Kidney (tissue), 22 donors: ENCODE results near the gene ANAPC4. TPM values are rescaled to one million over a fixed set of nuclear protein-coding genes. Genes with fewer than 3 reads are reported as not detected.
A peak's percentile ranks its signal among the peaks of the same experiment; 100 is the strongest.
"Not testable (repeated sequence)": the region's sequence is repeated elsewhere in the genome, so short reads cannot be mapped to it uniquely, and the experiment has no call there.

Experiments
- DNase-seq, 5 donors: peaks; one replicate each; pipeline ENCODE4 v3.0.0-alpha.2; 2013 to 2020
- FAIRE-seq: peaks from 2 replicates; lab custom pipeline; 2012; peaks lifted over from hg19 to GRCh38; lab: Jason Lieb, UNC
- H3K27ac ChIP-seq, 2 donors: one replicate each; pipeline ENCODE4 v1.7.0; 2013; ENCODE audit warnings: low read depth in 2 of 2, low read length in 2 of 2, inconsistent platforms in 1 of 2
- H3K27me3 ChIP-seq: one replicate; pipeline ENCODE4 v1.7.1; 2013; ENCODE audit warnings: low read length, inconsistent platforms; ENCODE audit not compliant: control insufficient read depth, insufficient read depth
- H3K36me3 ChIP-seq, 3 donors: one replicate each; pipeline versions ENCODE4 v1.7.0 to v1.7.1; 2013; ENCODE audit warnings: low read length in 3 of 3, control low read depth in 1 of 3, inconsistent platforms in 1 of 3; ENCODE audit not compliant: insufficient read depth in 3 of 3, control insufficient read depth in 2 of 3
- H3K4me1 ChIP-seq, 3 donors: one replicate each; pipeline versions ENCODE4 v1.7.0 to v1.7.1; 2013; ENCODE audit warnings: low read length in 3 of 3, inconsistent platforms in 1 of 3, low read depth in 1 of 3; ENCODE audit not compliant: control insufficient read depth in 2 of 3, insufficient read depth in 2 of 3
- H3K4me3 ChIP-seq, 3 donors: one replicate each; pipeline versions ENCODE4 v1.7.0 to v1.8.1; 2013; ENCODE audit warnings: low read length in 3 of 3, control low read depth in 1 of 3, inconsistent platforms in 1 of 3
- H3K9ac ChIP-seq, 3 donors: one replicate each; pipeline versions ENCODE4 v1.7.0 to v1.7.1; 2013; ENCODE audit warnings: low read length in 3 of 3, control low read depth in 1 of 3, inconsistent platforms in 1 of 3
- H3K9me3 ChIP-seq, 3 donors: one replicate each; pipeline versions ENCODE4 v1.7.0 to v1.7.1; 2013; ENCODE audit warnings: low read length in 3 of 3, control low read depth in 1 of 3, inconsistent platforms in 1 of 3; ENCODE audit not compliant: control insufficient read depth in 2 of 3, insufficient read depth in 1 of 3
- intact Hi-C: fragments of 100-400 bp; cut with DNase I; formaldehyde crosslinking; loops from one replicate; pipeline ENCODE4 v1.11.1; 2022
- long read RNA-seq, 10 donors: library from polyadenylated mRNA in 1 of 10; unstranded in 1 of 10; transcript quantifications; one replicate each; pipeline ENCODE4 v2.0.0 and lab custom pipeline, GENCODE V29; 2021 to 2026
- polyA plus RNA-seq: library from polyadenylated mRNA; stranded (reverse); fragments of 350-450 nt; fragmentation: Illumina TruSeq; extraction: RNeasy Lipid Tissue Mini Kit (QIAGEN cat#74804); gene quantifications from one replicate; pipeline ENCODE4 v1.2.3, GENCODE V29; 2014; ENCODE audit warnings: low read depth, low replicate concordance; ENCODE audit not compliant: insufficient read depth
- total RNA-seq: library from RNA; stranded (reverse); fragmentation: NEBNext Ultra II Directional; extraction: Animal tissue kit (Norgen Biotek cat#: 25700); gene quantifications from one replicate; pipeline ENCODE4 v1.2.1, GENCODE V29; 2021
- TF ChIP-seq, protein P1 (sequence below): IDR thresholded peaks from 3 replicates; pipeline ENCODE4 v1.5.1; 2012; ENCODE audit warnings: mild to moderate bottlenecking, moderate library complexity, borderline replicate concordance; ENCODE audit not compliant: insufficient read depth; ENCODE audit errors: extremely low read depth
- donor health status: control.
- donor health status: control.
- donor health status: control.
- donor health status: control.
- donor health status: control.
- donor health status: DM: yes; HTN: yes; CAD: no.
- donor health status: Normal renal cell carcinoma (clear cell type).

The ANAPC4 gene, protein sequence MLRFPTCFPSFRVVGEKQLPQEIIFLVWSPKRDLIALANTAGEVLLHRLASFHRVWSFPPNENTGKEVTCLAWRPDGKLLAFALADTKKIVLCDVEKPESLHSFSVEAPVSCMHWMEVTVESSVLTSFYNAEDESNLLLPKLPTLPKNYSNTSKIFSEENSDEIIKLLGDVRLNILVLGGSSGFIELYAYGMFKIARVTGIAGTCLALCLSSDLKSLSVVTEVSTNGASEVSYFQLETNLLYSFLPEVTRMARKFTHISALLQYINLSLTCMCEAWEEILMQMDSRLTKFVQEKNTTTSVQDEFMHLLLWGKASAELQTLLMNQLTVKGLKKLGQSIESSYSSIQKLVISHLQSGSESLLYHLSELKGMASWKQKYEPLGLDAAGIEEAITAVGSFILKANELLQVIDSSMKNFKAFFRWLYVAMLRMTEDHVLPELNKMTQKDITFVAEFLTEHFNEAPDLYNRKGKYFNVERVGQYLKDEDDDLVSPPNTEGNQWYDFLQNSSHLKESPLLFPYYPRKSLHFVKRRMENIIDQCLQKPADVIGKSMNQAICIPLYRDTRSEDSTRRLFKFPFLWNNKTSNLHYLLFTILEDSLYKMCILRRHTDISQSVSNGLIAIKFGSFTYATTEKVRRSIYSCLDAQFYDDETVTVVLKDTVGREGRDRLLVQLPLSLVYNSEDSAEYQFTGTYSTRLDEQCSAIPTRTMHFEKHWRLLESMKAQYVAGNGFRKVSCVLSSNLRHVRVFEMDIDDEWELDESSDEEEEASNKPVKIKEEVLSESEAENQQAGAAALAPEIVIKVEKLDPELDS
- total RNA-seq (28.4 TPM), polyA plus RNA-seq (16.6 TPM)
- long read RNA-seq, donor 1, partial matches to known transcripts = 6 of 6 reads
- long read RNA-seq, donor 1, other reads (novel, unspliced or antisense) = 0 of 6 reads
- long read RNA-seq, donor 2, partial matches to known transcripts = 18 of 19 reads
- long read RNA-seq, donor 2, other reads (novel, unspliced or antisense) = 0 of 19 reads
- long read RNA-seq, donor 3, partial matches to known transcripts = 27 of 30 reads
- long read RNA-seq, donor 3, other reads (novel, unspliced or antisense) = 0 of 30 reads
- long read RNA-seq, donor 4, partial matches to known transcripts = 12 of 14 reads
- long read RNA-seq, donor 4, other reads (novel, unspliced or antisense) = 0 of 14 reads
- long read RNA-seq, donor 5 = 0 reads
- long read RNA-seq, donor 6, partial matches to known transcripts = 17 of 21 reads
- long read RNA-seq, donor 6, other reads (novel, unspliced or antisense) = 0 of 21 reads
- long read RNA-seq, donor 7, transcript ANAPC4-201 (29 exons, 2,685 nt) = major isoform, 13 of 30 reads
- long read RNA-seq, donor 7, partial matches to known transcripts = 7 of 30 reads
- long read RNA-seq, donor 7, other reads (novel, unspliced or antisense) = 10 of 30 reads
- long read RNA-seq, donor 8, partial matches to known transcripts = 0 of 2 reads
- long read RNA-seq, donor 8, other reads (novel, unspliced or antisense) = 0 of 2 reads
- long read RNA-seq, donor 9 = 0 reads
- long read RNA-seq, donor 10, partial matches to known transcripts = 17 of 18 reads
- long read RNA-seq, donor 10, other reads (novel, unspliced or antisense) = 0 of 18 reads

DNA sequence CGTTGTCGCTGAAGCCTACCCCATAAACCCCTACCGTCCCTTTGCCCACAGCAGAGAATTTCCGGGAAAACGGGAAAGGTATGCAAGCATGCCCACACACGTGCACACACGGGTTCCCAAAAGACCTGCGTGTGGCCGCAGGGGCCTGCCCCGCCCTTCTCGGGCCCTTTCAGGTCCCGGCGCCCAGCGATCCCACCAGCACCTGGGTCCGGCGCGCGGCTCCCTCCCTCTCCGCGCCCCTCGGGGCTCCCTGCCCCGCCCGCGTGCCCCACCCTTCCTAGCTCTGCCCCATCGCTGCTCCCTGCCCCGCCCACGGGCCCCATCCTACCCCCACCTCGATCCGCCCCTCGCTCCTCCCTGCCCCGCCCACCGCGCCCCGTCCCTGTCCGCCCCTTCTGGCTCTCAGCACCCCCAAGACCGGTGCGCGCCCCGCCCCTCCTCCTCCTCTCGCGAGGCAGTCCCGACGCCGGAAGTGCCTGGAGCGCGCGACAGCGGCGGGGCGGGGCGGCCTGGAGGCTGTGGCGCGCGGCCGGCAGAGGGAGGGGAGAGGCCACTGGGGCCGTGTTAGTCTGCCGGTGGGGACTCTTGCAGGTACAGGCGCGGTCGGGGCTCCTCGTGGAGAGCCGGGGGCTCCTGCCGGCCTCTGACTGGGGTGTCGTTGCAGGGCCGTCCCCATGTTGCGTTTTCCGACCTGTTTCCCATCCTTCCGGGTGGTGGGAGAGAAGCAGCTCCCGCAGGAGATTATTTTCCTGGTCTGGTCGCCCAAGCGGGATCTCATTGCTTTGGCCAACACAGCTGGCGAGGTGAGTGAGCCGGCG is at the start of gene ANAPC4:
Gene ANAPC4 (plus strand): TSS at position 510 of the 818 bp plus-strand sequence. CDS start 165 bp downstream, at position 675.
- Histone ChIP-seq H3K4me3 (peak within 1 kb of the TSS; percentile 80 to 91 (median 86)), H3K27ac (peak within 1 kb of the TSS; percentile 52 to 53), H3K9ac (peak within 1 kb of the TSS; percentile 74 to 85 (median 81)), H3K4me1 (peaks cover 0 to 15% (median 13%) of the 10 kb centered on the region in 3 donors), H3K36me3 (peaks cover 0 to 3% (median 0%) of the 10 kb centered on the region in 3 donors), H3K27me3 (no peaks in the 10 kb centered on the region), H3K9me3 (peaks cover 0 to 2% (median 0%) of the 10 kb centered on the region in 3 donors)
- TF ChIP-seq, protein P1, sequence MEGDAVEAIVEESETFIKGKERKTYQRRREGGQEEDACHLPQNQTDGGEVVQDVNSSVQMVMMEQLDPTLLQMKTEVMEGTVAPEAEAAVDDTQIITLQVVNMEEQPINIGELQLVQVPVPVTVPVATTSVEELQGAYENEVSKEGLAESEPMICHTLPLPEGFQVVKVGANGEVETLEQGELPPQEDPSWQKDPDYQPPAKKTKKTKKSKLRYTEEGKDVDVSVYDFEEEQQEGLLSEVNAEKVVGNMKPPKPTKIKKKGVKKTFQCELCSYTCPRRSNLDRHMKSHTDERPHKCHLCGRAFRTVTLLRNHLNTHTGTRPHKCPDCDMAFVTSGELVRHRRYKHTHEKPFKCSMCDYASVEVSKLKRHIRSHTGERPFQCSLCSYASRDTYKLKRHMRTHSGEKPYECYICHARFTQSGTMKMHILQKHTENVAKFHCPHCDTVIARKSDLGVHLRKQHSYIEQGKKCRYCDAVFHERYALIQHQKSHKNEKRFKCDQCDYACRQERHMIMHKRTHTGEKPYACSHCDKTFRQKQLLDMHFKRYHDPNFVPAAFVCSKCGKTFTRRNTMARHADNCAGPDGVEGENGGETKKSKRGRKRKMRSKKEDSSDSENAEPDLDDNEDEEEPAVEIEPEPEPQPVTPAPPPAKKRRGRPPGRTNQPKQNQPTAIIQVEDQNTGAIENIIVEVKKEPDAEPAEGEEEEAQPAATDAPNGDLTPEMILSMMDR = peak; percentile 1
- FAIRE-seq (no peak), DNase-seq (peak; percentile 94 to 99 (median 96))
- intact Hi-C loops = no loop called here

DNA sequence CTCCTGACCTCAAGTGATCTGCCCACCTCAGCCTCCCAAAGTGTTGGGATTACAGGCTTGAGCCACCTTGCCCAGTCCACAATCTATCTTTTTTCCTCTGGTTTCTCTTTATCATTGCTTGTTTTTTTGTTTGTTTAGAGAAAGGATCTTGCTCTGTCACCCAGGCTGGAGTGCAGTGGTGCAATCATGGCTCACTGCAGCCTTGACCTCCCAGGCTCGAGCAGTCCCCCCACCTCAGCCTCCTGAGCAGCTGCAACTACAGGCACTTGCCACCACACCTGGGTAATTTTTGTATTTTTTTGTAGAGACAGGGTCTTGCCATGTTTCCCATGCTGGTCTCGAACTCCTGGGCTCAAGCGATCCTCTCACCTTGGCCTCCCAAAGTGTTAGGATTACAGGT is 48.6 kb upstream of the ANAPC4 start:
- H3K27ac ChIP-seq, DNase-seq, H3K9ac ChIP-seq, H3K4me1 ChIP-seq, H3K27me3 ChIP-seq, FAIRE-seq, H3K36me3 ChIP-seq, H3K4me3 ChIP-seq, H3K9me3 ChIP-seq, intact Hi-C loops: not testable (repeated sequence)

DNA sequence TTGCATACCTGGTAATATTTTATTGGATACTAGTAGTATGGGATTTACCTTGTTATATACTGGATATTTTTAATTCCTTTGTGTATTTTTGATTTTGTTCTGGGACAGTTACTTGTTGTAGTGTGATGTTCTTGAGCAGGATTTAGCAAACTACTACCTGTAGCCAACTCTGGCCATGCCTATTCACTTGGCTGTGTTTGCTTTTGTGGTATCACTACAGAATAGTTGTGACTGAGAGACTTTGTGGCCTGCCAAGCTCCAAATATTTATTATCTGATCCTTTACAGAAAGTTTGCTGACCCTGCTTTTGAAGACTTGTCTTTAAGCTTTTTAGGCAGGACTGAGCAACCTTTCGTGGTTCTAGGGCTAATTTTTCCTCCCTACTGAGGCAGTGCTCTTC is 46.7 kb upstream of the ANAPC4 start:
- Histone ChIP-seq H3K27me3 (no peaks in the 10 kb centered on the region), H3K27ac (no peak overlapping the region), H3K4me1 (peaks cover 0 to 4% (median 0%) of the 10 kb centered on the region in 3 donors), H3K36me3 (no peaks in the 10 kb centered on the region), H3K9ac (no peak overlapping the region), H3K4me3 (no peak overlapping the region), H3K9me3 (no peaks in the 10 kb centered on the region)
- DNase-seq = no peak
- no peak for FAIRE-seq
- intact Hi-C loops = no loop called here
- TF ChIP-seq, protein P1 = no peak
